Activated T-cell treated with anti-CD3 and anti-CD28 coated beads, Interleukin-2, amount 50 U/mL, for 1 hour (primary cell): ENCODE results near the gene PARD3.

Experiments used
- DNase-seq: peaks from one replicate; pipeline ENCODE4 v3.0.0-alpha.2; 2020

The PARD3 gene

GRCh38 chr10:34607894-34608293, 207.2 kb downstream of the PARD3 start:
- DNase-seq: no peak

GRCh38 chr10:34606890-34607289, 208.2 kb downstream of the PARD3 start:
- DNase-seq: no peak

- DNase-seq: no peak
Observed at GRCh38 chr10:34602478-34602877, 212.6 kb downstream of the PARD3 start.

- DNase-seq: no peak
Observed at GRCh38 chr10:34601691-34602090, 213.4 kb downstream of the PARD3 start.

GRCh38 chr10:34599026-34599795, 215.9 kb downstream of the PARD3 start:
- DNase-seq: no peak

GRCh38 chr10:34596351-34596750, 218.7 kb downstream of the PARD3 start:
- DNase-seq: no peak

- no peak for DNase-seq
Observed at GRCh38 chr10:34593930-34594329, 221.2 kb downstream of the PARD3 start.

GRCh38 chr10:34593374-34593890, 221.7 kb downstream of the PARD3 start:
- no peak for DNase-seq

GRCh38 chr10:34590793-34591192, 224.3 kb downstream of the PARD3 start:
- DNase-seq: no peak

GRCh38 chr10:34589275-34589674, 225.8 kb downstream of the PARD3 start:
- DNase-seq: no peak

GRCh38 chr10:34587680-34588019, 227.4 kb downstream of the PARD3 start:
- DNase-seq: no peak

GRCh38 chr10:34587002-34587679, 228.0 kb downstream of the PARD3 start:
- no peak for DNase-seq

- no peak for DNase-seq
Observed at GRCh38 chr10:34585422-34586112, 229.5 kb downstream of the PARD3 start.

- no peak for DNase-seq
Observed at GRCh38 chr10:34584164-34584563, 230.9 kb downstream of the PARD3 start.

GRCh38 chr10:34581801-34582532, 233.1 kb downstream of the PARD3 start:
- DNase-seq: no peak

GRCh38 chr10:34580643-34581042, 234.5 kb downstream of the PARD3 start:
- no peak for DNase-seq

GRCh38 chr10:34580214-34580613, 234.9 kb downstream of the PARD3 start:
- DNase-seq: no peak

- DNase-seq: no peak
Observed at GRCh38 chr10:34578468-34578867, 236.6 kb downstream of the PARD3 start.

- DNase-seq: no peak
Observed at GRCh38 chr10:34576797-34577196, 238.3 kb downstream of the PARD3 start.

- DNase-seq: no peak
Observed at GRCh38 chr10:34575882-34576281, 239.2 kb downstream of the PARD3 start.

GRCh38 chr10:34574353-34574934, 240.7 kb downstream of the PARD3 start:
- no peak for DNase-seq

- no peak for DNase-seq
Observed at GRCh38 chr10:34570887-34571286, 244.2 kb downstream of the PARD3 start.
